Fibroblast of gingiva (primary cell): Measurements from ENCODE around the gene CBX5.
"Not testable (repeated sequence)": the region's sequence is repeated elsewhere in the genome, so short reads cannot be mapped to it uniquely, and the experiment has no call there.

Source experiments
- DNase-seq: peaks from one replicate; pipeline ENCODE4 v3.0.0-alpha.2; 2011; ENCODE audit warnings: low read depth

CBX5 gene

DNA sequence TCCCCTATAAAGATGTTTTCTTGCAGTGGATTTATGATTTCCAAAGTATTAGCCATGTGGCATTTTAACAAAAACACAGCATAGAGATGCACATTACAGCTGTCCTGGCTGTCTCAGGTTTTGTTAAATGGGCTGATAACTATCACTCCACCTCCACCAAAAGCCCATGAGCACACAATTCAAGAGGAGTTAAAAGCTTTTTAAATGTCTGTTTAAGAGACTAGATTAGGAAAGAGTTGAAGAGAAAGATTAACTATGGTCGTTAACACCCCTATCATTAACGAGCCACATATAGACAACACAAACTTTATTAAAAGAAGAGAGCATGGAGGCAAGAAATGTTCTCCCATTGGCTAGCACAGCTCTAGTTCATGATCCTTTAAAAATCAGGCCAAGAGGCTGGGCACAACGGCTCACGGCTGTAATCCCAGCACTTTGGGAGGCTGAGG lies 14.5 kb downstream of the CBX5 start:
- DNase-seq, result no peak

DNA sequence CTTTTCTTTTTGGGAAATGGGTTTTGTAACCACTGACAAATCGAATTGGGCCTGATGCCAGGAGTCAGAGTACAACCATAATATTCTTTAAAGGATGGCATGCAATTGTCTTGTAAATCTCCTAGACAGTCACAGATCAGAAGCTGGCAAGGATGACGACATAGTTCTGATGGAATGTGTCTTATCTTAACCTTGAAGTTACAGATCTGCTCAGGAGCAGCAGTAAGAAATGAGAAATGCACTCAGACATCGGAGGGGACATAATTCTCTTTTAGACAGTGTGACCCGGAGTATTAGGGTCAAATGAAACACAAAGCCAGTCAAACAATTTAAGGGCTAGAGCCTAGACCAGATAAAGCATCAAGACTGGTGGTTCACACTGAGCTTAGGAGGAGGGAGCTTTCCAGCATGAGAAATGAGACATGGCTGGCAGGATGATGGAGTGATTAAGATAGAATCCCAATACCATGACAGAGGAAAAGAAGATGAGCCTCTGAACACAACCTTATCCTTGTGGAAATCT lies 17.5 kb downstream of the CBX5 start:
- peak; percentile 43 for DNase-seq

DNA sequence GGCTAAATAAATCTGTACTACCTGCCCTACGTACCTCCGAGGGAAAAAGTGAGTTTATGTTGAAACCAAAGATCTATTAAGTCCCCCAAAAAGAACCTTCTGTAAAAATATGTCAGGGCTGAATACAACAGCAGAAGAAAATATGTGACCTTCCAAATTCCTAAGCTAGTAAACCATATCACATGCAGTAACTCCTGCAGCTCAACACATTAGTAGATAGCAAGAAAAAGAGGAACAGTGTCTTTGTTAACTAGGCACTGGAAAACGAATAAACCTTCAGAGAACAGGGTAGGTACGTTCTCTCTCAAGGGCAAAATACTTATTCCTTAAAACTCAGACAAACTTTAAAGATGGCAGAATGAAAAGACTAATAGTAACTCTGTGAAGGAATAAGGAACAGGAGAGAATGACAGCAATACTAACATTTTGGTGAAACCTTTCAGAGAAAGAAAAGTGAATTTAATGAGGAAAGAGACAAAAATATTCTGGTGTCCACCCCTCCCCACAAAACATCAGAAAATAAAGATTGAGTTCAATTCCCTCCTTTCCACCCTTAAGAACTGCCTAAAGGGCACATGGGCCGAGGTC lies 18.0 kb downstream of the CBX5 start:
- no peak for DNase-seq

DNA sequence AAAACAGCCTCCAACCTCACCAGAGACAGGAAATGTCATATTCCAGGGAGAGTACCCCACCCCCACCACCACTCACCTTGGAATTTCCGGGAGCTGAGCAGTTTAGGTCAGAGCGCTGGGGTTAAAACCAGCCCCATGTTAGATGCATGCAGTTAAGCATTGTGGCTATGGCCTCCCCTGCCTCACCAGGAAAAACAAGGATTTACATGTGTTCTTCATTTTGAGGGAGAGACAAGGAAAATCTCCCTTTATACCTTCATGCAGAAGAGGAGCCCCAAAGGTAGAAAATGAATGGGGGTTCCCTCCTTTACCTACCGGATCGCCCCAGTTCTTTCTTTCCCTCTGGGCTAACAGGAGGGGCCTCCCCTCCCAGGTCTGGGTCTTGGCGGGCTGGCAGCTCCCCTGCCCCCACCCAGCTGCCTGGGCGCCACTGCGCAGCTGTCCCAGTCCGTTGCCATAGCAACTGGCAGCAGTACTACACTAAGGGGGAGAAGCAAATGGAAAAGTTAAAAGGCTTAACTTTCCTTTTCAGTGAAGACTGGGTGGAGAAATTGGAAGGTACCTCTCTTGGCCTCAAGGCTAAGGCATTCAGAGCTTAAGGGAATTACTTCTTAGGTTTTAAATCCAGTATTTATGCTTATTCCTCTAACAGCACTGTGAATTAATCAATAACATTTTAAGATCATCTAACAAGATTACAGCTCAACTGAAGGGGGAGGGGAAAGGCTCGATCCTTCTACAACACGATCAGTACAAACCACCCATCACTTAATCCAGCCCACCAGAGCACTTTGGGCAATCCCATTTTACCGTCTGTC lies 20.5 kb downstream of the CBX5 start:
- peak; percentile 89 for DNase-seq

DNA sequence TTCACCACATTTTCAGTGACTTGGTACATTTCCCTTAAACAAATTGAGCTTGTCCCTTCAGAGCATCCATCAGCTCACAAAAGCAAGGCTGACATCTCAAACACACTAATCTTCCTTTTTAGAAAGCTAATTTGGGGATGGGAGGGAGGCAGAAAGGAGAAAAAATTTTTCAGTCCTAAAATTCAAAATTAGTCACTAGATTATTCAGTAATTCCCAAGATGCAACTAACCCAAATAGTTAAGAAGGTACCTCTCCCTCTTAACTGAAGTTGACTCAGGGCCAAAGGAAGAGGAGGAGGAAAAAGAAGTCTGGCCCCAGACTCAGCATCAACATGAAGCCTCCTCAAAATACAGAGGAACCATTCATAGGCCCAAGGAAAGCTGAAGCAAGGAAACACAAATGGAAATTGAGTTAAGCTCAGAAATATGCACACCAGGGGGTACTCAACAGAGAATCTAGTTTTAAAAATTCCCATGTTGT lies 21.7 kb downstream of the CBX5 start:
- peak; percentile 2 for DNase-seq

DNA sequence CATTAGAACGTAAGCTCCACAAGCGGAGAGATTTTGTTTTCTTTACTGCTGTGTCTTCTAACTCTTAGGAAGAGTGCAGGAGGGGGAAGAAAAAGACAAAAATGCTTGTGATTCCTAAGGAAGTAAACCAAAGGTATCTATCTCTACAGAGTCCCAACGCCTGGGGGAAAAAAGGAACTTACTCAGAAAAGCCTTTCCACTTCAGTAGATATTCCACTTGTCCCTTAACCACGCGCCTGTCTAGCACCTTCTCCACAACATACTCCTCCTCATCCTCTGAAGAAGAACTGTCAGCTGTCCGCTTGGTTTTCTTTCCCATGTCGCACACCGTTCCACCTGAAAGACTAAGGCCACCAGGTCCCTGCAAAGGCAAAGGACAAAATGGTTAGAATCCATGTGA lies 22.6 kb downstream of the CBX5 start:
- no peak for DNase-seq

DNA sequence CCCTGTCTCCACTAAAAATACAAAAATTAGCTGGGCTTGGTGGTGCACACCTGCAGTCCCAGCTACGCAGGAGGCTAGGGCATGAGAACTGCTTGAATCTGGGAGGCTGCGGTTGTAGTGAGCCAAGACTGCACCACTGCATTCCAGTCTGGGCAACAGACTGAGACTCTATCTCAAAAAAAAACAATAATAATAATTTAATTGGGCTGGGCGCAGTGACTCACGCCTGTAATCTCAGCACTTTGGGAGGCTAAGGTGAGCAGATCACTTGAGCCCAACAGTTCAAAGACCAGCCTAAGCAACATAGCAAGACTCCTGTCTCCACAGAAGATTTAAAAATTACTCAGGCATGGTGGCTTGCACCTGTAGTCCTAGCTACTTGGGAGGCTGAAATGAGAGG lies 26.7 kb downstream of the CBX5 start:
- DNase-seq, result no peak

DNA sequence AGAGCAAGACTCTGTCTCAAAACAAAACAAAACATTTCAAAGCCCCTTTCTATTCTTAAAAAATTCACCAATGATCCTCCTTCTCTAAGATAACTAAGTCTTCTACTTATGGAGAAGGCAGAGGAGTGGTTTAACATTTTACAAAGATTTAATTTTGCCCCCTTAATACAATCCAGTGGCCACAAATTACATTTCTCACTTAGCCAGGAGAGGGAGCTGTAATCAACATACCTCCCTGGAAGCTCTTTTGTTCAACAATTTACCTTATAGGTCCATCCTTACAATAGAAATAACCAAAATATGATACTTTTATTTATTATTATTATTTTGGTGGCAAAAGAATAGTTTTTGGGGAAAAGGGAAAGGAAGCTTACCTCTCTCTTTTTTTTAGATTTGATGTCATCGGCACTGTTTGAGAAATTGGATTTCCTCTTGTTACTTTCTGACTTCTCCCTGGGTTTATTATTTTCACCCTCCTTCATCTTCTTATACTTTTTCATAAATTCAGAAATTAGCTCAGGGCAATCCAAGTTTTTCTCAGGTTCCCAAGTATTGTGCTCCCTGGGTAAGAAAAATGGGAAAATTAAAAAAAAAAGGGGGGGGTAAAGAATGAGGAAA lies 28.1 kb downstream of the CBX5 start:
- DNase-seq, result peak; percentile 35

DNA sequence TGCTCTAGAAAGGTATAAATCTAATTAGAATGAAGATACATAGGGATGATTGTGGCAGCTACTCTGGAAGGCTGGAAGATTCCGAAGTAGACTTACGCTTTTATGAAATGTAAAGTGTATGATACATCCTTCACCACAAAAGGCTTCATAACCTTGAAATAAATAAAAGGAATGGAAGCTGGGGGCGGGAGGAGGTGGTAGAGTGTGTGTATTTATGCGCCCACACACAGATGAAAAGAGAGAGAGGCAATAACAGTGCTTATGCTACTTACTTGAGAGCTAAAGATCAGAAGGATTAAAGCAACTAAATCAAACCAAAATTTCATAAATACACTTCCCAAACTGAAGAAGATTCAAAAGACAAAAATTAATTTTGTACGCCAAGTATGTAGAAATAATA lies 30.4 kb downstream of the CBX5 start:
- DNase-seq, result no peak

DNA sequence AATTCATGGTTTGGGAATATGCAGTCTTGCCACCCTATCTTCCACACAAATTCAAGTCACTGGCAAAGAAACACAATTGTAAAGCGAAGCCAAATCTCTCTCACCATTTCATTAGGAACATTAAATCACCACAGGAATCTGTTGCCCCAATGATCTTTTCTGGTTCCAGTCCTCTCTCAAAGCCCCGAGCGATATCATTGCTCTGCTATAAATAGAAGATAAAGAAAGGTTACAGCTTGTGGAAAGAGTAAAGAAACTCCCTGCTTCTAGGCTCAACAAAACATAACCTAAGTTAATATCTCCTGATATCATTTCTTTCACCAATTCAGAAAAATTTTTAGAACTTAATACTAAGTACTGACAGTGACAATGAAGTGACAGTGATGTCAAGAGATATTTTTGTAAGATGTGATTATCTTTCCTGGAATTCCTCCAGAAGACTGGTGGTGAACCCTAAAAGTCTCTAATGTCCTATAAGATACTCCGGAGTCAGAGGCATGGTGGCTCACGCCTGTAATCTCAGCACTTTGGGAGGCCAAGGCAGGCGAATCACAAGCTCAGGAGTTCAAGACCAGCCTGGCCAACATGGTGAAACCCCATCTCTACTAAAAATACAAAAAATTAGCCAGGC lies 33.8 kb downstream of the CBX5 start:
- DNase-seq, result no peak

DNA sequence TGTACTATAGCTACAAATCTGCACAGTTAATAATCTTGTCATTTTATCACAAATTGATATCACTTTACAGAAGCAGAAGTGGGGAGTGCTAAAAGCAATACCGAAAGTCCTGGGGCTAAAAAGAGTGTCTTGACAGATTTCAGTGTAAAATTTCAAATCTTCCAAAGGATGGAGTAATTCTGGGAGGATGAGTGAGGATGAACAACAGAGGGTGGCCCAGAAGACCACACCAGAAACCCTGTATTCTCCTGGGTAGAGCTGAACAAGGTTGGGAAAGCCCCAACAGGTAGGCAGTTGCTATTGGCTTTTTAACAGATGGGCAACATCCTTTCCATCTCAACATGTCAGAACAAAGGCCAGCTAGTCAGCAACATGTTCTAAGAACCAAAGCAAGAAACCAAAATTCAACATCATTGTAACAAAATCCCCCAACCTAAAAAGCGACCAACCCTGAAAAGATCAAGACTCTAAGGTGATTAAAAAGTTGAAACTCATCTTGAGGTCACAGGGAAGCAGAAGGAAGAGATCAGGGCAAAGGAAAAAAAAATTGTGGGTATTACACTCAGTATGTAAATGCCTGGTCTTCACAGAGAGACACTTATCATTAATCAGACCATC lies 38.8 kb downstream of the CBX5 start:
- no peak for DNase-seq

DNA sequence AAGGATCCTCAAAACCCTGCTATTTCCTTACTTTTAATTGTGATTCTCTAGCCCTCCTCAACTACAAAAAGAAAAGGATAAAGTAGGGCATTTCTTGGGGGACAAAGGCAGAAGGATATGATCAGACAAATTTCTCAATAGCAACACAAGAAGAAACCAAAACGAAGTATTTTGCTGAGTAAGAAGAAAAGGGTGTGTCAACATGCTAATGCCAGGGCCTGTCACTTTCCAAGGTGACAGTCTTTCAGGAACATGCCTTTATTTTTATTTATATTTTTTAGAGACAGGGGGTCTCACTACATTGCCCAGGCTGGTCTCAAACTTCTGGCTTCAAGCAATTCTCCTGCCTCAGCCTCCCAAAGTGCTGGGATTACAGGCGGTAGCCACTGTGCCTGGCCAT lies 39.8 kb downstream of the CBX5 start:
- no peak for DNase-seq

DNA sequence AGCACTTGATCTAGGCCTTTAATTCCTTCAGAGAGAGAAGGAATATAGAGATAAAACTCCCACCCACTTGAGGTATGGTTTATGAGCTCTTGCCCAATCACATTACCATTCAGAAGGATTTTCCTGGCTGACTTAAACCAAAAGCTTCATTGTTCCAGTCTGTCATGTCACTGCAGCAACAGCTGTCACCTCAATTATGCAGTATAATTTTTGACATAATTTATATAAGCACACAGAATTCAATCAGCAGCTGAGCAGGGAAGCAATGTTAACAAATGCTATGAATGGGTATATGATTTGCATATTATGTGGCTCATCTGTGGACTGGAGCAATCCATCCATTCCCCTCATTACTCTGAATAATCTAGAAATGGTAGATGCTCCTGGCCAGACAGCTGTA lies 40.3 kb downstream of the CBX5 start:
- no peak for DNase-seq

DNA sequence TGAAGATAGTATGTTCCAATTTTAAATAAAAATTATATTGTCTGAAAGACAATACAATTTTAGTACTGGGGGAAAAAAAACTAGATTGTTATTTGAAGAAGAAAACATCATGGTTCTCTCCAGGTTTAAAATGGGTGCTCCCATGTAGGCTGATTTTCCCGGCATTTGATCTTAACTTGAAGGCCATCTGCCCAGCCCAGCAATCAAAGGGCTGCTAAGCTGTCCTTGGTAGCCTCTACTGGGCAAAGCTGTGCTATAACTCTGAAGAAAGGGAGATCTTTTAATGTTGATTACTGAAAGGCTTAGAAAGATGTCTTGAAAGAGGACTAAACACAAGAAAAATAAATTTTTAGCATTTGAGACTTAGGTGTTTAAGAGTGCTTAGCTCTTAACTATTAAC lies 41.4 kb downstream of the CBX5 start:
- no peak for DNase-seq

DNA sequence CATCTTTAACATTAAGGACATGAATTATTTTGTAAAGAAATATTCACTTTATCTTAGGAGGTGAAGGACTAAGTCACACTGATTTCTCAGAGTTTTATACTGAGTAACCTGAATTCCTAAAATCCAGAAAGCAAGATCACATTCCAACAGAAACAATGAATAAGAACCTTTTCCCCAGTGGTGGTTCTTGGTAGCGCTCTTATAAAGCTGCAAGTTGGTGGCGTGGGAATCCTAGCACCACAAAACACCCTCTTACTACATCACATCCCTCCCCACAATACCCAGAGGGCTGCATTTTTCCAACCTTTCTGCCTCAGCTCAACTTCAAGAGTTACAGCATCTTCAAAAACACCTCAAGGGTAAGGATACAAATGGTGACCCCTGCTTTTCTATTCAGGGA lies 47.1 kb downstream of the CBX5 start:
- DNase-seq, result peak; percentile 66

DNA sequence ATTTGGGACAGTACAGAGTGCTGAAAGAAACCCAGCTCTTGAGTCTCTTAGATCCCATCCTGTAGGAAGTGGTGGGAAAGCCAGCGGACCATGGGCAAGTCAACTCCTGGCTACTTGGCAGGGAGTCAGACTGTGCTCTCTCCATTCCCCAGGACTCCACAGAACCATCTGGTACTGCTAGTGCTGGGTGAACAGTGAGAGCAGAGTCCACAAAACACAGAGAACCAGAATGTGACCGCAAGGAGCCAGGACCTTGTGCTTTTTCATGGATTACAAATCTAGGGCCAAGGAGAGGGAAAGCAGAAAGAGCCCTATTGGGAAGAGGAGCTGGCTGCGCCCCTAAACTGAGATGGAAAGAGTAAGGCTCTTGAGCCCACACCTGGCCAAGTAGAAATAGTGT lies 48.7 kb downstream of the CBX5 start:
- DNase-seq, result not testable (repeated sequence)

DNA sequence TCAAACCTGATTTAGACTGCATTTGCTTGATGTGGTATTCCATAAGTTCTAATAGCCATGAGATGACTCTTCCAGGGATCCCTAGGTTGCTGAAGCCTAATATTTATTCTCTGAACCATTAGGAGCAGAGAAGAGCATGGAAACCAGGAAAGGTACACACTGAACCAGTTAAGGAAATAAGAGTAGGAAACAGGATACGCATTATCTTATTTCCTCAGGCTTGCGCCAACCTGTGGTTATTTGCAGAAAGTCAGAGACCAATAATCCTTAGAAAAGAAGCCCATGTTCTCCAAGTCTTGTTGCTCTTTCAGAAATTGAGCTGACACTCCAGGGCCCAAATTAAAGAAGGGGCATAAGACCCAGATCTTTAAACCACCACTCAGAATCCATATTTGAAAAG lies 49.4 kb downstream of the CBX5 start:
- DNase-seq, result no peak

DNA sequence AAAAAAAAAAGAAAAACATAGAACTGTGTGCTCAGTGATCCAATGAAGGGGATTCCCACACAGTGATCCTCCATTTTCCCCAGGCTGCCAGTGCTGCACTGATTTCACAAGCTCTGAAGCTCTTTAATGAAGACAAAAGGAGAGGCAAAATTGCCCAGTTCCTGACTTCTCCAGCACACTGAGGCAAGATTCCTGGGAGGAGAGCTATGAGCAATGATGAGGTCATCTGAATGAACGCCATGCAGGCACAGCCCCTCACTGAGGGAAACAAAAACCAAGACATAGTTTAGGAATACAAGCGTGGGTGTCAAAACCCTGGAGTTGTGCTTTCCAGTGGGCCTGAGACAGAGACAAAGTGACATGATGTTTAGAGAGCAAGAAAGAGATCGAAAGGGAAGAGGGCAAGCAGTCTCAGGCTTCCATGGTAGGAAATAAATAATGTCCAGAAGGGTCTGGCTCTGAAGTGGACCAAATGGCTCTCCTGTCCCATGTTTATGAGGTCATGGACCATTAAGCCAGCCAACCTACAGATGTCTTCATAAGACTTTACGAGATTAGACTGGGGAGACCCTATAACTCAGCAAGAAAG lies 50.2 kb downstream of the CBX5 start:
- peak; percentile 91 for DNase-seq

DNA sequence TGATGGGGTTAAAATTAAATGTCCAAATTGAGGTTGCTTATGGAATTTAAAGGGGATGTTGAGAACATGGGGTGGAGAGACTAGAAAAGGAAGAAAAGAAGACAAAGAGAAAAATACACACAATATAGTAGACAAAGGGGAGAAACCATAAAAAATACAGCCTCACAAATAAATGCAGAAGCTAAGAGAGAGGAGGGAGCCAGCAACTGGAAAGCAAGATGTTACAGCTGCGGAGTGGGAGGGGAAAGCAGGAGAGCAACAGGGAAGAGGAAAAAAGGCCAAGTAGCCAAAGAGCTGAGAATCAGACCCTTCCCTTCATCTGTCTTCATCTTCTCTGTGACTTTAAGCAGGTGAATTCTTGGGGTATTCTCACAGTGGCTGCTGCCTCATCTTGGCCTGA lies 51.5 kb downstream of the CBX5 start:
- DNase-seq, result no peak

DNA sequence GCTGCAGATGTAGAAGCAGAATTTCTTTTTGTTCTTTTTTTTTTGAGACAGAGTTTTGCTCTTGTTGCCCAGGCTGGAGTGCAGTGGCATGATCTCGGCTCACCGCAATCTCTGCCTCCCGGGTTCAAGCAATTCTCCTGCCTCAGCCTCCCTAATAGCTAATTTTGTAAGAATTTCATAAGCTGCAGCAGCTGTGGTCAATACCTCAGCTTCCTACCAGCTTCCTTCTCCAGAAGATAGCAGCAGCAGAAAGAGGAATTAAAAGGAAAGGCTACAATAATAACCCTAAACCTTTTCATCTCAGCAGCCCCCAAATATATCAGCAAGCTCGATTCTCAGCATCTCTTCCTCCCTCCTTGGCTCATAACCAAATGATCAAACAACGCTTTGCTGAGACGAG lies 52.0 kb downstream of the CBX5 start:
- not testable (repeated sequence) for DNase-seq

DNA sequence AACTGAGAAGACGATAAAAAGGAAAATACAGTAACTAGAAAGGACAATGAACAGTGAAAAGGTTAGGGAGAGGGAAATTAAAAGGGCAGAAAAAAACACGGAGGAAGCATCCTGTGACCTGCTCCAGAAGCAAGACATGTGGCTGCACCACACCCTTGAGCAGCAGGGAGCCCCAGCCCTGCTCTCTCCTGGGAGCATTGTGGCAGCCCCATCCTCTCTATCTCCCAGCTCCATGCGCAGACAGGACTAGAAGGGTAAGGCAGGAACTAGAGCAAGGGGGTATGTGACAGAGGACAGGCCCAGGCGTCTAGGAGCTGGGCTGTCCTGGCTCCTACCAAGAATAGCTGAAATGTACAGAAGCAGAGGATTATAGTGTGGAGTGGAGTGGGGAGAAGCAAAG lies 52.5 kb downstream of the CBX5 start:
- DNase-seq, result no peak

DNA sequence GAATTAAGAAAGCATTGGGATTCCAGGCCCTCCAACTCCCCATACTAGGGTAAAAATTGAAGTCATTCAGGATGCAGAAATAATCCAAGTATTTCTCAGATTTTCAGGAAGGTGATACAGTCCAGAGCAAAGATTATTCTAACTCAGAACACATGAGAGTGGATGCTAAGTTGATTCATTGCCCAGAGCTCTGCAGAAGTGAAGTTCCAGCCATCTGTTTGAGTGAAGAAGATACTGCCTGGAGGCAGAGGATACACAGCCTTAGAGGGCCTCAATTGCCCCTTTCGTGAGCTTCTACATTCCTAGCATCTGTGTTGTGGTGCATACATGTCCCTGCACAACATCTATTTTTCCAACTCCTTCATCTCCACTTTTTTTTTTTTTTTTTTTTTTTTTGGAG lies 54.3 kb downstream of the CBX5 start:
- DNase-seq, result peak; percentile 43
